NCI-H1694 (cell line): ENCODE measurements around the gene DNAH10.
"Not testable (repeated sequence)": the region's sequence is repeated elsewhere in the genome, so short reads cannot be mapped to it uniquely, and the experiment has no call there.

Experiments used
- DNase-seq: peaks from one replicate; lab custom pipeline; 2025; lab: John Stamatoyannopoulos, UW

The DNAH10 gene

DNA sequence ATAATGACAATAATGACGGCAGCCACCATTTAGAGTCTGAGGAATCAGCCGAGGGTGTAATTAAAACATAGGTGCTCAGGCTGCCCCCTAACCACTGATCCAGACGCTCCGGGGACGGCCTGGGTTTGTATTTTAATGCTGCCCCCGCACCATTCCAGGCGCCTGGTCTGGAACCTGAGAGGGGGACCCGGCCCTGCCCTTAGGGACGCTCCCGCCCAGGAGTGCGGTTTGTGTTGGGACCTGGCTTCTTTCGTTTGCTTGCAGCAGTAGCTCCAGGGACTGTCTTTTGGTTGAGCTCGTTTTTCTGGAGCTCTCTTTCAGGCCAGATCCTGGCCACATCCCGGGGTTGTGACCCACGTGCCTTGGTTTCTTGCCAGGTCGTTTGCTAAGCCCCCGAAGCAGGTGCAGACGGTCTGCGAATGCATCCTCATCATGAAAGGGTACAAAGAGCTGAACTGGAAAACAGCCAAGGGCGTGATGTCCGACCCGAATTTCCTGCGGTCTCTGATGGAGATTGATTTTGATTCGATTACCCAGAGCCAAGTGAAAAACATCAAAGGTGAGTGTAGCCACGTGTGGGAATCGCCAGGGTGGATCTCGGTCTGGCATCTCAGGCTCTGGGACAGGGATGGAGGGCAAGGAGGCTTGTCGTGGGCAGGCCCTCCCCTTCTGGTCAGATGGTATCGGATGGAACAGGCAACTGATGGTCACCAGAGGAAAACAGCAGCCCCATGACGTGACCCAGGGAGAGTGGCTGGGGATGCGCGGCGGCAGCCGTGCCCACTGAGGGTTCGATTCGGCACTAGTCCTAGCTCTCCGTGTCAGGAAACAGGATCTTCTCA, 147.0 kb downstream of the DNAH10 start:
- no peak for DNase-seq

DNA sequence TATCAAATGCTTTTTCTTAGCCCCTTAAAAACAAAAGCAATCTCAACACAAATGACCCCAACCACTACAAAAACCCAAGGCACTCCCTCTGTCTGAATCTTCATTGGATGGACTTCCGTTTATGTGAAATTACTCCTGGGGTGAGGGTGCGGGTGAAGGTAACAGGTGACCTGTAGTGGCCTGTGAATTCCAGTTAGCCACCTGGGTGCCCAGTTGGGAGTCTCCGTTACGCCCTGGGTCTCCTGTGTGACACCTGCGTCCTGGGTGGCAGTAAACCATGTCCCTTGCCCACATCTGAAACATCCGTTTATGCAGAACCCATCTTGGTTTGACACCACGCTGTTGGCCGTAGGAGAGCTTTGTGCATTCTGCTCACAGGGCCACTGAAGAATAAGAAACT, 148.0 kb downstream of the DNAH10 start:
- no peak for DNase-seq

DNA sequence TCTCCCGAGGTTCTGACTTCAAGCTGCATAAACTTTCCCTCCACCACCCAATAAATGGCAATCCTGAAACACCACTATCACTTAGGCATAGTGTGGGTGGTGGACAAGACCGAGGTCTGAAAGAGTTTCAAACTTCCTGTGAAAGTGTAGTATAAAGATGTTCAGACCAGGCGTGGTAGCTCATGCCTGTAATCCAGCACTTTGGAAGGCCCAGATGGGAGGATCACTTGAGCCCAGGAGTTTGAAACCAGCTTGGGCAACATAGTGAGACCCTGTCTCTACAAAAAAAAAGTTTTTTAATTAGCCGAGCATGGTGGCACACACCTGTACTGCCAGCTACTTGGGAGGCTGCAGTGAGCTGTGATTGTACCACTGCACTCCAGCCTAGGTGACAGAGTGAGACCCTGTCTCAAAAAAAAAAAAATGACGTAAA, 148.7 kb downstream of the DNAH10 start:
- DNase-seq: no peak

DNA sequence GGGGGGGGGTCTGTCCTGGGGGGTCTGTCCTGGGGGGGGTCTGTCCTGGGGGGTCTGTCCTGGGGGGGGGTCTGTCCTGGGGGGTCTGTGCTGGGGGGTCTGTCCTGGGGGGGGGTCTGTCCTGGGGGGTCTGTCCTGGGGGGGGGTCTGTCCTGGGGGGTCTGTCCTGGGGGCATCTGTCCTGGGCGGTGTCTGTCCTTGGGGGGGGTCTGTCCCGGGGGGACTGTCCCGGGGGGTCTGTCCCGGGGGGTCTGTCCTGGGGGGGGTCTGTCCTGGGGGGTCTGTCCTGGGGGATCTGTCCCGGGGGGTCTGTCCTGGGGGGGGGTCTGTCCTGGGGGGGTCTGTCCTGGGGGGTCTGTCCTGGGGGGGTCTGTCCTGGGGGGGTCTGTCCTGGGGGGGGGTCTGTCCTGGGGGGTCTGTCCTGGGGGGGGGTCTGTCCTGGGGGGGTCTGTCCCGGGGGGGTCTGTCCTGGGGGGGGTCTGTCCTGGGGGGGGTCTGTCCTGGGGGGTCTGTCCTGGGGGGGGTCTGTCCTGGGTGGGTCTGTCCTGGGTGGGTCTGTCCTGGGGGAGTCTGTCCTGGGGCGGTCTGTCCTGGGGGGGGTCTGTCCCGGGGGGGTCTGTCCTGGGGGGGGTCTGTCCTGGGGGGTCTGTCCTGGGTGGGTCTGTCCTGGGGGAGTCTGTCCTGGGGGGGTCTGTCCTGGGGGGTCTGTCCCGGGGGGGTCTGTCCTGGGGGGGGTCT, 149.7 kb downstream of the DNAH10 start:
- DNase-seq: not testable (repeated sequence)

DNA sequence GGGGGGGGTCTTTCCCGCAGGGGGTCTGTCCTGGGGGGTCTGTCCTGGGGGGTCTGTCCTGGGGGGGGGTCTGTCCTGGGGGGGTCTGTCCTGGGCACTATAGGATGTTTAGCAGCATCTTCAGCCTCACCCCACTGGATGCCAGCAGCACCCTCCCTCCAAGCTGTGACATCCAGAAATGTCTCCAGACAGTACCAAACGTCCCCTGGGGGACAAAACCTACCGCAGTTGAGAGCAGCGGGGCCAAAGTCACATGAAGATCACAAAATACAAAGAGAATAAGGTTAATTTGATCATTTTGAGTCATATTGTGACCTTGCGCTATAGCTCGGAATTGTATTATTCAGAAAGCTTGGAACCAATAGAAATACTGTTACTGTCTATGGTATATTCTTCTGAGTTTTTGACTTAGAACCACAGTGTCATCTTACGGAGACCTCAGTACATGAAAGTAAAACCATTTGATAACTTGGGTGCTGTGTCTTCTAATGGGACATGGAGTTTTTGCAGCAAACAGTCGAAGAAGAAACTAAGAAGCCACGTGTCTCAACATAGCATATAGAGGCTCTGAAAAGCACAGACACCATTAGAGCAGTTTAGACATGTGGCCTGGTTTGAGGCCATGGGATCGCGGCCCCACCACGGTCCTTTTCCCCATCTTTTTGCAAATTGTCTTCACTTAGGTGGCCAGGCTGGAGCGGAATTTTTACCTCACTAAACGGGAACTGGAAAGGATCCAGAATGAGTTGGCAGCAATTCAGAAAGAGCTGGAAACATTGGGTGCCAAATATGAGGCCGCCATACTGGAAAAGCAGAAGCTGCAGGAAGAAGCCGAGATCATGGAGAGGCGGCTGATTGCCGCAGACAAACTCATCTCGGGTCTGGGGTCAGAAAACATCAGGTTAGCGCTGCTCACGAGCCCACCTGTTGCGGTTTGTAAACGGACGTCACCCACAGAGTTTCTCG, 150.6 kb downstream of the DNAH10 start:
- peak; percentile 25 for DNase-seq

DNA sequence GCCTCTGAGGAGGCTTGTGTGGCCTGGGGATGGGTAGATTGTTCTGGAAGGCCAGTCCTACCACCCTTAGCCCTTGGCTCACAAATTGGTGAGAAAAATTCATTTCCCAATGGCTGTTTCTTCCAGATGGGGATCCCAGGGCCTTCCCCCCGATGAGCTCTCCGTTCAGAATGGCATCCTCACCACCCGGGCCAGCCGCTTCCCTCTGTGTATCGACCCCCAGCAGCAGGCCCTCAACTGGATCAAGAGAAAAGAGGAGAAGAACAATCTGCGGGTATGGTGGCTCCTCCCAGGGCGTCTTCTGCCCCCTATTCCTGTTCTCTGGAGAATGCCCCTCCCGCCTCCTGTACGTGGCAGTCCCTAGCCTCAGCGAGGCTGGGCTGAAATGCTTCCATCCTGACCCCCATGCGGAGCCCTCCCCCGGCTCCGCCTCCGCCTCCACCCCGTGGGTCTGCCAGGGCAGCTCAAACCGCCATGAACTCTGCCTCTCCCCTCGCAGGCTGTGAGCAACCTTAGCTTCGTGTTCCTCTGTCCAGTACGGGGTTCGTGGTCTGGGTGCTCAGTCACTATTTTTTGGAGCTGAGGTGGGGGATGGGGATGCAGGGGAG, 152.7 kb downstream of the DNAH10 start:
- DNase-seq: no peak

DNA sequence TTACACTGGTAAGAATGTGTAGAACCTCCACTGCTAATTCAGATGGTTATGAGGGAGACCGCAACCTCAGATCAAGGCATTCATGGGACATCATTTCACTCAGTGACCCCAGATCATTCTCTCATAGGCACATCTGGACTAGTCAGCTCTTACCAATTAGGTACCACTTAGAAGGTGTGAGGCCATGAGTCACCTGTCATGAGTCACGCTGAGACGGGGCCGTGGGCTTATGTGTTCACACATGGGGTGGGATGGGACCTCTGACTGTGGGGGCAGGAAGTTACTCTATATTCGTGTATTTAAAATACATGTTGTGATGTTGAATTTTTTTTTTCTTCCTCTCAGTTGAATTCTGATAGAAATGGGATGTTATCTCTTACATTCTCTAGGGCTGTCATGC, 154.6 kb downstream of the DNAH10 start:
- no peak for DNase-seq

DNA sequence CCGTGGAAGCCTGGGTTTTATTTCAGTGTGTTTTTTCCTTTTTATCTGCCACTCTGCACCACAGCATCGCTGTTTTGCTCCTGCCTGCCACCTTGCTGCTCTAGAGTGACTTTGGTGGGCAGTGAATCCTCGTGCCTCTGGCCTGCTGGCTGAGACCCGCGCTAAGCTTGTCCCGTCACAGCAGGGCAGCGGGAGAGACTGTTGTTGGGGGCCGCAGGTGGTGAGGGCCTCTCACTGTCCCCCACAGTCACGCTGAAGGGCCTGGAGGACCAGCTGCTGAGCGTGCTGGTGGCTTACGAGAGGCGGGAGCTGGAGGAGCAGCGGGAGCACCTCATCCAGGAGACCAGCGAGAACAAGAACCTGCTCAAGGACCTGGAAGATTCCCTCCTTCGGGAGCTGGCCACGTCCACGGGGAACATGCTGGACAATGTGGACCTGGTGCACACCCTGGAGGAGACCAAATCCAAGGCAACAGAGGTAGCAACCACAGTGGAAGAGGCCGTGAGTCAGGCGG, 155.3 kb downstream of the DNAH10 start:
- DNase-seq: no peak

DNA sequence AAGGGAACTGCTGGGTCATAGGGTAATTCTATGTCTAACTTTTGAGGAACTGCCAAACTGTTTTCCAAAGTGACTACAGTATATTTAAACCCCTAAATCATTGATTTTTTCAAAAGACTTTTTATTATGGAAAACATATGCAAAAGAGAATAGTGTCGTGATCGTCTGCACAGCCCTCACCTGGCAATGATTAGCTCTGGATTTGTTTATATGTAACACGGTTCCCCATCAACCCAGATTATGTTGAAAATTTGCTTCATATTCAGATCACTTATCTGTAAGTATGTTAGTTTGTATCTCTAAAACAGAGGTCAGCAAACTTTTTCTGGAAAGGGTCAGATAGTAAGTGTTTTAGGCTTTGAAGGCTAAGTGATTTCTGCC, 157.9 kb downstream of the DNAH10 start:
- no peak for DNase-seq

DNA sequence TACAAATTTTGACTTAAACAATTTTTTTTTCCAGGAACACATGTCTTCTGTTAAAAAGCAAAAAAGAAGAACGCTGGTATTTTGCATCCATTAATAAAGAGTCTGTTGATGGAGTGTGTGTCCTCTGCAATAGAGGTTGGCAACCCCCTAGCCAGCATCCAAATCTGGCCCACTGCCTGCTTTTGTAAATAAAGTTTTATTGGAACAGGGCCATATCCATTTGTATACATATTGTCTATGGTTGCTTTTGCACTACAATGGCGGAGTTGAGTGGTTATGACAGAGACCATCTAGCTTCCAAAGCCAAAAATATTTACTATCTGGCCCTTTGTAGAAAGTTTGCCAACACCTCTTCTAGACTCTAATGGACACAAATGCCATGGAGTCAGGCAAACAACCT, 160.9 kb downstream of the DNAH10 start:
- DNase-seq: no peak

DNA sequence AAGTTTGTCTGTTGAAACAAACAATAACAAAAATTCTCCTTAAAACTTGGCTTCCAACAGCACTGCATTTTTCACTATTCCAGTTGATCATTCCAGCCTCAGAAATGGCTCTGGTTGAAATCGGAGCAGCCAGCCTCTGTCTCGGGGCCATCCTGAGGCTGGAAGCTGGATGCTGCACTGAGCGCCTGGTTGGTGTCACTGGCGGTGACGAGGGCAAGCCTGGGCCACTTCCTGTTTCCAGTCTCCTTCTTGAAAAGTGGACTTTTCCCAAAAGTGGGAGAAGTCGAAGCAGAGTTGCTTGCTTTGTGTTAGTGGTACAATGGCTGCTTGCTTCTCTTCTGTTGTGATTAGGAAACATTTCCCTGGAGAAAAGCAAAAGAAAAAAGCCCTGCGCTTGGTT, 161.8 kb downstream of the DNAH10 start:
- no peak for DNase-seq

DNA sequence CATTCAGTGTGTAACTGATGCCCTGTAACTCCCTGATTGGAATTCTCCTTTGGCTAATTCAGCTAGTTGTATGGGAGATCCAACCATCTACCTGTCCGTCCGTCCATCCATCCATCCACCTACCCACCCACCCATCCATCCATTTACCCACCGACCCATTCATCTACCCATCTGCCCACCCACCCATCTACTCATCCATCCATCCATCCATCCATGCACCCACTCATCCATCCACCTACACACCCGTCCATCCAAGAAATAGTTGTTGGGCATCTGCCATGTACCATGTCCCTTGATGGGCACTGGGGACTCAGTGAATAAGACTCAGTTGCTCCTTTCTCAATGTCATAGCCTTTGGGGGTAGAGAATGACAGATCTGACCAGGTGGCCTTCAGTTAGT, 162.4 kb downstream of the DNAH10 start:
- no peak for DNase-seq

DNA sequence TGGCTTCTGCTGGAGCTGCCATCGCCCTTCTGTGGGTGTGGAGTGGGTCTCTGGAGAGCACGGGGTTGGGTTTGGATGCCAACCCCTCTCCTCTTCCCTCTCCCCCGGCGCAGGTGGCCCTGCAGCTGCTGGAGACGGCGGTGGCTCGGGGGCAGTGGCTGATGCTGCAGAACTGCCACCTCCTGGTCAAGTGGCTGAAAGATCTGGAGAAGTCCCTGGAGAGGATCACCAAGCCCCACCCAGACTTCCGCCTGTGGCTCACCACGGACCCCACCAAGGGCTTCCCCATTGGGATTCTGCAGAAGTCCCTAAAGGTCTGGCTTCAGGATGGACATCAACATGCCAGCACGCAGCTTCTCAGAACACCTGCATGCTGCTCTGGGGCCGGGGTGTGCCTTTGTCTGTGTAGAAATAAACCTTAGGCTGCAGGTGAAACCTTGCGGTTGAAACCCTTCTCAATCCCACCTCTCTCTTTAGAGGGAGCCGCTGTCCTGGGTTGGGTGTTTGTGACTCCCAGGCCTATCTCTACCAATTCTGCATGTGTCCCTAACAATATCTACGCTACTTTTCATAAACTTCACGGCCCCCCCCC, 166.3 kb downstream of the DNAH10 start:
- no peak for DNase-seq

DNA sequence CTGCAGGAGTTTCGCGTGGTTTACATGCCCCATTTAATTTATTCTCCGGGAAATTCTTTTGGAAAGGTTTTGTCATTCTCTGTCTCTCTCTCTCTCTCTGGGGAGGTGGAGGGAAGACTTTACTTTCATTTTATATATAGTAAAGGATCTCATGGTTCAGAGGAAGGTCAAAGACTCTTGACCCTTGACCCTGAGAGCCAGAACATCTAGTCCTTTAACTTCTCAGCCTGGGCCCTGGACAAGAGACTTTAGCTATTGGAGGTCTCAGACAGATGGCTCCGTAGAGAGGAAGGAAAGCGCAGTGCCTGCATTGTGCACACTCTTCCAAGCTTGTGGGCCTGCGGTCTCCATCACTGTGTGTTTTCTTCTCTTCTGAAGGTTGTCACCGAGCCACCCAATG, 166.8 kb downstream of the DNAH10 start:
- no peak for DNase-seq

DNA sequence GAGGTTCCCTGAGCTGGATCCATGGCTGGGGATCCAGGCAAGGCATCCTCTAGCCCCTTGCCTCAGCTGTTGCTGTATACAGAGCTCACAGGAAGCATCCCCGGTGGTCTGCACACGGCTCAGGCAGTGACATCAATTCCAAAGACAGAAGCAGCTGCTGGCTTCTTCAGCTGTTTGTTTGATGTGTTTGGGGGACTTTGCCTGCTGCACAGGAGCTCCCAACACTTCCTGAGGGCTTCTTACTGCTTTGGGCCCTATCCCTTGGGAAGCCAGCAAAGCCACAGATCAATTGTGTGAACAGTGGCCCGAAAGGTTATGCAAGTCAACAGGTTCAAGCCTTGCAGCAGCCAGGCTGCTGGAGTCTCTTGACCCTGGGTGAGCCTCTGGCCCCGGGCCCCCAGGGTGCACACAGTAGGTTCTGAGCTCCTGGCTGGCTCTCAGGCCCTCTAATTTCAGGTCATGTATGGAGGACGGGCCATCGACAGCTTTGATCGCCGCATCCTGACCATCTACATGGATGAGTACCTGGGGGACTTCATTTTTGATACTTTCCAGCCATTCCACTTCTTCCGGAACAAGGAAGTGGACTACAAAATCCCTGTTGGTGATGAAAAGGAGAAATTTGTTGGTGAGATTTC, 168.0 kb downstream of the DNAH10 start:
- no peak for DNase-seq

DNA sequence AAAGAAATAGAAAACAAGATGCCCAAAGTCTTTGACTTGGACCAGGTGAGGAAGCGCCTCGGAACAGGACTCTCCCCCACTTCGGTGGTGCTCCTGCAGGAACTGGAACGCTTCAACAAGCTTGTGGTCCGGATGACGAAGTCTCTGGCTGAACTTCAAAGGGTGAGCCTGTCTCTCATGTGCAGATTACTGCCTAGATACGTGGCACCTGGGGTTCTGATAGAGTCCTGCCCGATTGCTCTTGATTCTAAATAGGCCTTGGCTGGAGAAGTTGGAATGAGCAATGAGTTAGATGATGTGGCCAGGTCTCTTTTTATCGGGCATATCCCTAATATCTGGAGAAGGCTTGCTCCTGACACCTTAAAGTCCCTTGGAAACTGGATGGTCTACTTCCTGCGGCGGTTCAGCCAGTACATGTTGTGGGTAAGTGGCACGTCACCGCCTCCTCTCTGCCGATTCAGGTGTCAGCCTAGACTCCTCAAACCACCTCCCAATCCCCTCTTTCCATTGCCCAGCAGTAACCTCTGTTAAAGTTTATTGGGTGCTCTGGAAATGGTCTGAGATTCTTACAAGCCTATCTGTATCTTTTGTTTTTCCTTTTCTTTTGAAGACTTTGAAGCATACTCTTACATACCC, 169.7 kb downstream of the DNAH10 start:
- DNase-seq: no peak

DNA sequence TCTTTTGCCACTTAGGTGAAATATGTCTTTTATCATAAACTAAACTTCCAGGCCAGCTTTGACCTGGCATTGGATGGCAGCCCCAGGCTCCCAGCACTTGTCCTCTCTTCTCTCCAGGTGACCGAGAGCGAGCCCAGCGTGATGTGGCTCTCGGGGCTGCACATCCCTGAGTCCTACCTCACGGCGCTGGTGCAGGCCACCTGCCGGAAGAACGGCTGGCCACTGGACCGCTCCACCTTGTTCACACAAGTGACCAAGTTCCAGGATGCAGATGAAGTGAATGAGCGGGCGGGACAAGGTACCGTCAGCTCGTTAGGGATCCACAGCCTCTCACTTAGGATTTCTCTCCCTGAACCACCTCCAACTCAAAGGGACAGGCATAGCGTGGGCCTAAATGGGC, 171.1 kb downstream of the DNAH10 start:
- no peak for DNase-seq

DNA sequence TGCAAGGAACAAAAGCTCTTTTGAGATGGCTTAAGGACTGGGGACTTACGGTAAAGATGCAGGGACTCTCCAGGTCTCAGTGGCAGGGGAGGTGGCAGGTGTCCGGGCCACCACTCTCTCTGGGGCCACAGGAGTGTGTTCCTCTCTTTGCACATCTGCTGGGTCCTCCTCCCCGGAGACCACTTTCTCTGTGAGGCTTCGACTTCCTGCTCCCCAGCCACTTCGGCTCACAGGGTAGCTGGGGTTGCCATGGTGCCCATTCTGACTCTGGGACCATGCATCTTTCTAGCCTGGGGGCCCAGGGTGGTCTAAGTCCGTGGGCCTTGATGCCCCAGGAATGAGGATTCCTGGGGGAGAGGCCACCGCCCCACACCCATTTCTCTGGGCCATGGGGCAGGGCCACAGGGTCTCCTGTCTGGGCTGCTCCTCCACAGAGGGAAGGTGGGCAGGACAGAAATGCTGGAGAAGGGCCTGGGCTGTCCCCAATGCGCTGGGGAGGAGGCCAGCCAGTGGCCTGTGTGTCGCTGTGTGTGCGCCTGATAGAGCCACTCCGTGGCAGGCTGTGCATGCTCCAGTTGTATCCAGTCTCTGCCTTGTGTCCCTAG, 172.0 kb downstream of the DNAH10 start:
- DNase-seq: no peak

DNA sequence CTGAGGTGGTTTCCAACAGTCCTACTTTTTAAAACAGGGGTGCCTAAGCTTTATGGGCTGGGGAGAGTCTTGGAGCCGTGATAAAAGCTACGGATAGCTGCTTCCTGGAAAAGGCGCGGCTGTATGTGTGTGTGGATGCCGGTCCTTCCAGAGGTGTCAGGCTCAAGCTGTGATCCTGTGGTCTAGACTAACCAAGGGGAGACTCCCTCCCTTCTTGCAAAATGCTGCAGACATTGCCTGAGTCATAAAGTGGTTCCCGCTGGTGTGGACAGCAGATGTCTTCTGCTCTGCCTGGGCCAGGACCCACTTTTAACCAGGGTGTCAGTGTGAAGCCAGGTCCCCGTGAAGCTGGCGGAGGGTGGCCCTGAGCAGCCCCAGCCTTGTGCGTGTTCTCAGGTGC, 172.7 kb downstream of the DNAH10 start:
- DNase-seq: no peak

DNA sequence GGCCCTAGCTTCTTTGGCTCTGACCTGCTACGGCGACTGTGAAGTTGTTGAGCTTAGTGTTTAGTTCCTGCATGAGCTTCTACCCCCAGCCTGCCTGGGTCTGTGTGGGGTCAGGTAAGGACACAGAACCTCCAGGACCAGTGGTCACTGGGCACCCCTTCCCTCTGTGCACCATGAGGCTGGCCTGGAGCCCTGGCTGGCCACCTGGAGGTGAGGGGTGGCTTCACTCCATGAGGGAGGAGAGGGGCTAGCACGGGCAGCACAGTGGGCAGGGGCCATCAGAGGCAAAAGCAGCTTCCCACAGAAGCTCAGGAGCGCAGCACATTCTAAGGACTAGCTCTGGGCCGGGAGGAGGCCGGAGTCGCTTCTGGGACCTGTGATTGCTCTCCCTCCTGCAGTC, 173.9 kb downstream of the DNAH10 start:
- no peak for DNase-seq
